ENCODE measurements around the gene PPP1R3G. TPM values are rescaled to one million over a fixed set of nuclear protein-coding genes. Genes with fewer than 3 reads are reported as not detected.

The PPP1R3G gene
- total RNA-seq, 4 donors from 2014 or later: 0.88 to 3.2 (median 2.9) TPM

- no peak overlapping the region for H3K4me3 ChIP-seq (ENCODE audit: low read depth, poor library complexity, severe bottlenecking)
- DNase-seq (ENCODE audit: low spot score in 2 of 2): no peak
- 90 to 92% methylated on average over 7 to 8 of the region's 8 CpGs for WGBS, 2 donors
- TF ChIP-seq CTCF (IDR thresholded peaks at IDR 0.05) (no peak), POLR2A (IDR thresholded peaks at IDR 0.05) (no peak)
- intact Hi-C loops (cut with DNase I; ENCODE audit: low total_unique reads): no loop called here
Measured at GRCh38 chr6:5063617-5064016, 21.5 kb upstream of the PPP1R3G start.

- 93 to 95% methylated on average over 24 of the region's 24 CpGs for WGBS, 2 donors
- H3K4me3 ChIP-seq (ENCODE audit: low read depth, poor library complexity, severe bottlenecking): no peak overlapping the region
- intact Hi-C loops (cut with DNase I; ENCODE audit: low total_unique reads): no loop called here
- DNase-seq (ENCODE audit: low spot score in 2 of 2): no peak
- no peak for TF ChIP-seq POLR2A (IDR thresholded peaks at IDR 0.05)
- no peak for TF ChIP-seq CTCF (IDR thresholded peaks at IDR 0.05)
Measured at GRCh38 chr6:5066456-5067093, 18.6 kb upstream of the PPP1R3G start.

- 98 to 100% methylated on average over 3 of the region's 3 CpGs for WGBS, 2 donors
- no peak for TF ChIP-seq POLR2A (IDR thresholded peaks at IDR 0.05)
- TF ChIP-seq CTCF (IDR thresholded peaks at IDR 0.05): no peak
- no peak for DNase-seq (ENCODE audit: low spot score in 2 of 2)
- intact Hi-C loops (cut with DNase I; ENCODE audit: low total_unique reads): no loop called here
- no peak overlapping the region for H3K4me3 ChIP-seq (ENCODE audit: low read depth, poor library complexity, severe bottlenecking)
Measured at GRCh38 chr6:5067305-5067704, 17.8 kb upstream of the PPP1R3G start.

- TF ChIP-seq CTCF (IDR thresholded peaks at IDR 0.05): peak in 1 of 3 donors; percentile 82
- TF ChIP-seq POLR2A (IDR thresholded peaks at IDR 0.05): no peak
- DNase-seq (ENCODE audit: low spot score in 2 of 2): no peak
- 96% methylated on average over 17 of the region's 17 CpGs for WGBS, 2 donors
- intact Hi-C loops (cut with DNase I; ENCODE audit: low total_unique reads): no loop called here
- no peak overlapping the region for H3K4me3 ChIP-seq (ENCODE audit: low read depth, poor library complexity, severe bottlenecking)
Measured at GRCh38 chr6:5068153-5068751, 16.9 kb upstream of the PPP1R3G start.

- DNase-seq (ENCODE audit: low spot score in 2 of 2): no peak
- WGBS, 2 donors: 88 to 89% methylated on average over 2 of the region's 2 CpGs
- H3K4me3 ChIP-seq (ENCODE audit: low read depth, poor library complexity, severe bottlenecking): no peak overlapping the region
- intact Hi-C loops (cut with DNase I; ENCODE audit: low total_unique reads): no loop called here
- TF ChIP-seq POLR2A (IDR thresholded peaks at IDR 0.05) (no peak), CTCF (IDR thresholded peaks at IDR 0.05) (no peak)
Measured at GRCh38 chr6:5071216-5071615, 13.9 kb upstream of the PPP1R3G start.

GRCh38 chr6:5072440-5072839 lies 12.7 kb upstream of the PPP1R3G start:
- TF ChIP-seq POLR2A (IDR thresholded peaks at IDR 0.05) (no peak), CTCF (IDR thresholded peaks at IDR 0.05) (no peak)
- DNase-seq (ENCODE audit: low spot score in 2 of 2): no peak
- intact Hi-C loops (cut with DNase I; ENCODE audit: low total_unique reads): no loop called here
- H3K4me3 ChIP-seq (ENCODE audit: low read depth, poor library complexity, severe bottlenecking): no peak overlapping the region
- 84% methylated on average over 7 of the region's 7 CpGs for WGBS, 2 donors

All from lower leg skin (tissue), 4 donors.